Endothelial cell of umbilical vein (primary cell): ENCODE data around the gene FAM221B.

Source experiments
- CTCF ChIP-seq, 2 donors: IDR thresholded peaks; 1 replicate in 1 of 2; 2 replicates in 1 of 2; pipeline ENCODE4 v1.5.1; 2011; ENCODE audit warnings: low read length in 2 of 2, mild to moderate bottlenecking in 2 of 2, moderate library complexity in 2 of 2, control low read depth in 1 of 2, inconsistent platforms in 1 of 2, low read depth in 1 of 2; ENCODE audit not compliant: insufficient read depth in 1 of 2; ENCODE audit errors: extremely low read depth in 1 of 2
- POLR2AphosphoS5 ChIP-seq: IDR thresholded peaks from 2 replicates; pipeline ENCODE4 v1.6.1; 2012; ENCODE audit warnings: low read depth, mild to moderate bottlenecking, control low read depth, low read length, moderate library complexity; ENCODE audit not compliant: insufficient read depth

DNA sequence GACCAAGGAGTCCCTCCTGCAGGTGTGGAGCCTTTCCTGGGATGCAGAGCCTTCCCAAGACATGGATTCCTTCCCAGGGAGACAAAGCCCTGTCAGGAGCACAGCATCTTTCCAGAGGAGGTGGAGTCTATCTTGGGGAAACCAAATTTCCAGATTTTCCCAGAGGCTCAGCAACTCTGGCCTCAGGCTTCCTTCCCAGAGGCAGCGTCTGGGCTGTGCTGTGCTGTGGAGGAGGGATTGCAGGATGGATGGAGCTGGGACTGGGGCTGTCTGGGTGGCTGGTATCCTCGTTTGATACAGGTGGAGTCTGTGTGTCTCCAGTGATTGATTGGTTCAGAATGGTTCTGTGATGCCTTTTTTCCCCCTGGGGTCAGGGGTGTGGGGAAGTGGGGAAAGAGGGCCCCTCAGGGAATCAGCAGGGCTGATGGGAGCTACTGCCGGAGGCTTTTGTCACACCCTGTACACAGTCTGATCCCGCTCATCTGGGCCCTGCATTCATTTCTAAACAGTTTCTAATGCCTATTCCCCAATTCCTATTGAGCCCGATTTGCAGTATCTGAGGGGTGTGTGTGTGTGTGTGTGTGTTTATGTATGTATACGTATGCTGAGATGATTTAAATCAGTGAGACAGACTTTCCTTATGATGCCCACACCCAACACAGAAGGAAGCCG lies 25.7 kb upstream of the FAM221B start:
- TF ChIP-seq CTCF (IDR thresholded peaks at IDR 0.05; ENCODE audit: extremely low read depth in 1 of 2, insufficient read depth in 1 of 2, low read depth in 1 of 2, low read length in 2 of 2) (no peak), POLR2AphosphoS5 (no peak)
